Measurements from ENCODE around the gene CEP97.
"Not testable (repeated sequence)": the region's sequence is repeated elsewhere in the genome, so short reads cannot be mapped to it uniquely, and the experiment has no call there.

Gene CEP97

GRCh38 chr3:101724329-101725193 lies at the start of gene CEP97:
CEP97 (plus strand) TSS chr3:101724614; CDS start chr3:101724677, 63 bp downstream.
- DNase-seq, result peak; percentile 95

GRCh38 chr3:101675709-101676215 lies 48.7 kb upstream of the CEP97 start:
- no peak for DNase-seq

- no peak for DNase-seq
Measured at GRCh38 chr3:101676216-101676764, 48.1 kb upstream of the CEP97 start.

- no peak for DNase-seq
Measured at GRCh38 chr3:101676765-101677435, 47.5 kb upstream of the CEP97 start, which contains the start of gene ZBTB11. ZBTB11 (minus strand) TSS chr3:101677132; CDS start chr3:101676914, 218 bp downstream.

GRCh38 chr3:101677436-101678286 lies 46.8 kb upstream of the CEP97 start:
- DNase-seq, result no peak

GRCh38 chr3:101678837-101679236 lies 45.6 kb upstream of the CEP97 start:
- DNase-seq, result not testable (repeated sequence)

- no peak for DNase-seq
Measured at GRCh38 chr3:101680466-101680865, 43.9 kb upstream of the CEP97 start.

GRCh38 chr3:101685050-101685400 lies 39.4 kb upstream of the CEP97 start:
- DNase-seq, result no peak

GRCh38 chr3:101685870-101686307 lies 38.5 kb upstream of the CEP97 start:
- DNase-seq, result no peak

GRCh38 chr3:101687142-101687931 lies 37.1 kb upstream of the CEP97 start:
- DNase-seq, result no peak

- DNase-seq, result no peak
Measured at GRCh38 chr3:101689286-101689685, 35.1 kb upstream of the CEP97 start.

GRCh38 chr3:101690972-101691371 lies 33.4 kb upstream of the CEP97 start:
- no peak for DNase-seq

GRCh38 chr3:101691685-101692671 lies 32.4 kb upstream of the CEP97 start:
- DNase-seq, result not testable (repeated sequence)

GRCh38 chr3:101693540-101693939 lies 30.9 kb upstream of the CEP97 start:
- DNase-seq, result not testable (repeated sequence)

- not testable (repeated sequence) for DNase-seq
Measured at GRCh38 chr3:101694836-101695235, 29.6 kb upstream of the CEP97 start.

GRCh38 chr3:101695779-101696372 lies 28.5 kb upstream of the CEP97 start:
- DNase-seq, result no peak

GRCh38 chr3:101701696-101702634 lies 22.4 kb upstream of the CEP97 start:
- DNase-seq, result no peak

GRCh38 chr3:101702726-101703125 lies 21.7 kb upstream of the CEP97 start:
- DNase-seq, result no peak

GRCh38 chr3:101703169-101703568 lies 21.2 kb upstream of the CEP97 start:
- no peak for DNase-seq

Data from NCI-H2081 treated with DMSO at 0.1 percent for 48 hours (cell line).